Mucosa of stomach (tissue), 1 donor: Measurements from ENCODE around the gene TGFBRAP1.

Source experiments
- H3K27me3 ChIP-seq: one replicate; pipeline ENCODE4 v1.7.0; 2013; ENCODE audit warnings: mild to moderate bottlenecking, low read length; ENCODE audit not compliant: control insufficient read depth, insufficient read depth
- H3K36me3 ChIP-seq: one replicate; pipeline ENCODE4 v1.7.0; 2013; ENCODE audit warnings: low read length; ENCODE audit not compliant: control insufficient read depth, insufficient read depth
- H3K4me1 ChIP-seq: one replicate; pipeline ENCODE4 v1.7.0; 2013; ENCODE audit warnings: mild to moderate bottlenecking, low read length; ENCODE audit not compliant: control insufficient read depth, insufficient read depth
- H3K4me3 ChIP-seq: one replicate; pipeline ENCODE4 v1.7.0; 2013; ENCODE audit warnings: low read length
- H3K9ac ChIP-seq: one replicate; pipeline ENCODE4 v1.7.0; 2013; ENCODE audit warnings: mild to moderate bottlenecking, low read length, moderate library complexity
- H3K9me3 ChIP-seq: one replicate; pipeline ENCODE4 v1.7.0; 2013; ENCODE audit warnings: mild to moderate bottlenecking, low read length, moderate library complexity; ENCODE audit not compliant: control insufficient read depth
- donor health status: Pancreatic carcinoma.

Gene TGFBRAP1

GRCh38 chr2:105301646-105302045, 27.9 kb downstream of the TGFBRAP1 start:
- Histone ChIP-seq H3K9ac (no peak overlapping the region), H3K9me3 (no peaks in the 10 kb centered on the region), H3K36me3 (no peaks in the 10 kb centered on the region), H3K27me3 (no peaks in the 10 kb centered on the region), H3K4me1 (peaks cover 9% of the 10 kb centered on the region), H3K4me3 (no peak overlapping the region)

GRCh38 chr2:105299290-105299689, 30.2 kb downstream of the TGFBRAP1 start:
- Histone ChIP-seq H3K36me3 (no peaks in the 10 kb centered on the region), H3K4me3 (no peak overlapping the region), H3K27me3 (no peaks in the 10 kb centered on the region), H3K4me1 (peaks cover 32% of the 10 kb centered on the region), H3K9ac (no peak overlapping the region), H3K9me3 (no peaks in the 10 kb centered on the region)

GRCh38 chr2:105298017-105298416, 31.5 kb downstream of the TGFBRAP1 start:
- no peaks in the 10 kb centered on the region for H3K9me3 ChIP-seq
- H3K9ac ChIP-seq, result no peak overlapping the region
- H3K27me3 ChIP-seq, result no peaks in the 10 kb centered on the region
- no peak overlapping the region for H3K4me3 ChIP-seq
- H3K4me1 ChIP-seq, result peaks cover 35% of the 10 kb centered on the region
- no peaks in the 10 kb centered on the region for H3K36me3 ChIP-seq

GRCh38 chr2:105297216-105297615, 32.3 kb downstream of the TGFBRAP1 start:
- no peaks in the 10 kb centered on the region for H3K9me3 ChIP-seq
- no peaks in the 10 kb centered on the region for H3K27me3 ChIP-seq
- H3K4me1 ChIP-seq, result peaks cover 35% of the 10 kb centered on the region
- no peak overlapping the region for H3K9ac ChIP-seq
- H3K36me3 ChIP-seq, result no peaks in the 10 kb centered on the region
- no peak overlapping the region for H3K4me3 ChIP-seq

- H3K9me3 ChIP-seq, result no peaks in the 10 kb centered on the region
- no peak overlapping the region for H3K4me3 ChIP-seq
- peaks cover 35% of the 10 kb centered on the region for H3K4me1 ChIP-seq
- no peak overlapping the region for H3K9ac ChIP-seq
- H3K27me3 ChIP-seq, result no peaks in the 10 kb centered on the region
- H3K36me3 ChIP-seq, result no peaks in the 10 kb centered on the region
Observed at GRCh38 chr2:105296017-105296611, 33.4 kb downstream of the TGFBRAP1 start.

GRCh38 chr2:105294844-105295481, 34.6 kb downstream of the TGFBRAP1 start:
- H3K9ac ChIP-seq, result no peak overlapping the region
- no peaks in the 10 kb centered on the region for H3K9me3 ChIP-seq
- no peaks in the 10 kb centered on the region for H3K36me3 ChIP-seq
- H3K27me3 ChIP-seq, result no peaks in the 10 kb centered on the region
- H3K4me3 ChIP-seq, result no peak overlapping the region
- H3K4me1 ChIP-seq, result peaks cover 35% of the 10 kb centered on the region

- H3K27me3 ChIP-seq, result no peaks in the 10 kb centered on the region
- no peak overlapping the region for H3K4me3 ChIP-seq
- H3K9me3 ChIP-seq, result no peaks in the 10 kb centered on the region
- H3K9ac ChIP-seq, result no peak overlapping the region
- no peaks in the 10 kb centered on the region for H3K36me3 ChIP-seq
- H3K4me1 ChIP-seq, result peaks cover 35% of the 10 kb centered on the region
Observed at GRCh38 chr2:105294046-105294445, 35.5 kb downstream of the TGFBRAP1 start.

- H3K4me3 ChIP-seq, result no peak overlapping the region
- H3K4me1 ChIP-seq, result peaks cover 36% of the 10 kb centered on the region
- H3K9ac ChIP-seq, result no peak overlapping the region
- H3K27me3 ChIP-seq, result no peaks in the 10 kb centered on the region
- H3K9me3 ChIP-seq, result no peaks in the 10 kb centered on the region
- H3K36me3 ChIP-seq, result no peaks in the 10 kb centered on the region
Observed at GRCh38 chr2:105291981-105292380, 37.6 kb downstream of the TGFBRAP1 start.

- no peaks in the 10 kb centered on the region for H3K27me3 ChIP-seq
- no peak overlapping the region for H3K9ac ChIP-seq
- peaks cover 27% of the 10 kb centered on the region for H3K4me1 ChIP-seq
- H3K36me3 ChIP-seq, result no peaks in the 10 kb centered on the region
- H3K9me3 ChIP-seq, result no peaks in the 10 kb centered on the region
- no peak overlapping the region for H3K4me3 ChIP-seq
Observed at GRCh38 chr2:105290981-105291660, 38.4 kb downstream of the TGFBRAP1 start.

GRCh38 chr2:105288133-105288532, 41.4 kb downstream of the TGFBRAP1 start:
- H3K36me3 ChIP-seq, result no peaks in the 10 kb centered on the region
- no peak overlapping the region for H3K9ac ChIP-seq
- H3K27me3 ChIP-seq, result no peaks in the 10 kb centered on the region
- H3K9me3 ChIP-seq, result no peaks in the 10 kb centered on the region
- H3K4me3 ChIP-seq, result no peak overlapping the region
- peaks cover 6% of the 10 kb centered on the region for H3K4me1 ChIP-seq

GRCh38 chr2:105287692-105288091, 41.8 kb downstream of the TGFBRAP1 start:
- H3K4me1 ChIP-seq, result peaks cover 6% of the 10 kb centered on the region
- H3K4me3 ChIP-seq, result no peak overlapping the region
- H3K9ac ChIP-seq, result no peak overlapping the region
- H3K9me3 ChIP-seq, result no peaks in the 10 kb centered on the region
- no peaks in the 10 kb centered on the region for H3K27me3 ChIP-seq
- no peaks in the 10 kb centered on the region for H3K36me3 ChIP-seq

GRCh38 chr2:105283532-105283931, 46.0 kb downstream of the TGFBRAP1 start:
- no peaks in the 10 kb centered on the region for H3K36me3 ChIP-seq
- H3K27me3 ChIP-seq, result no peaks in the 10 kb centered on the region
- H3K4me1 ChIP-seq, result peaks cover 6% of the 10 kb centered on the region
- H3K4me3 ChIP-seq, result no peak overlapping the region
- H3K9me3 ChIP-seq, result no peaks in the 10 kb centered on the region
- no peak overlapping the region for H3K9ac ChIP-seq
